ENCODE data around the gene ZNF750. TPM values are rescaled to one million over a fixed set of nuclear protein-coding genes. Genes with fewer than 3 reads are reported as not detected.

Gene ZNF750
- total RNA-seq, 2 donors from 2014 or later = not detected

- H3K4me1 ChIP-seq = peaks cover 0 to 30% of the 10 kb centered on the region in 2 donors
- no peak overlapping the region for H3K4me3 ChIP-seq
- no peaks in the 10 kb centered on the region for H3K9me3 ChIP-seq
- H3K27ac ChIP-seq = no peak overlapping the region
- no peaks in the 10 kb centered on the region for H3K27me3 ChIP-seq
- H3K36me3 ChIP-seq = no peaks in the 10 kb centered on the region
- no peak for DNase-seq (ENCODE audit: low spot score)
- TF ChIP-seq CTCF (IDR thresholded peaks at IDR 0.05) = no peak
Measured at GRCh38 chr17:82797061-82797460, 42.8 kb downstream of the ZNF750 start.

DNA sequence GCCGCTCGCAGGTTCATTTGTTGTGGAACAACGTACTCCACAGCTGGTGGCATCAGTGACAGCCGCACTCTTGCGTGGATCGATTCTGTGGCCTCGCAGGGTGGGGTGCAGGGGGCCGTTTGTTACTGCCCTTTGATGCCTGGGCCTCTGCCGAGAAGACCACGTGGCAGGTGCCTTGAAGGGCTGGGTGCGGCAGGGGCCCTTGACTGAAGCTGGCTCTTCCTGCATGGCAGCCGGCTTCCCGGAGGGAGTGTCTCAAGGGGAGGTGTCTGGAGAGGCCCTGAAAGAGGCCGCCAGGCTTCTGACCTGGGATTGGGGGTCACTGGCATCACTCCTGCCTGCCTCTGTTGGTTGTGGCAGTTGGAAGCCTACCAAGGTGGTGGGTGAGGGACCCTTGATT is 44.2 kb downstream of the ZNF750 start:
- Histone ChIP-seq H3K27me3 (no peaks in the 10 kb centered on the region), H3K9me3 (no peaks in the 10 kb centered on the region), H3K4me3 (no peak overlapping the region), H3K4me1 (peaks cover 0 to 30% of the 10 kb centered on the region in 2 donors), H3K36me3 (no peaks in the 10 kb centered on the region), H3K27ac (no peak overlapping the region)
- no peak for TF ChIP-seq CTCF (IDR thresholded peaks at IDR 0.05)
- no peak for DNase-seq (ENCODE audit: low spot score)

DNA sequence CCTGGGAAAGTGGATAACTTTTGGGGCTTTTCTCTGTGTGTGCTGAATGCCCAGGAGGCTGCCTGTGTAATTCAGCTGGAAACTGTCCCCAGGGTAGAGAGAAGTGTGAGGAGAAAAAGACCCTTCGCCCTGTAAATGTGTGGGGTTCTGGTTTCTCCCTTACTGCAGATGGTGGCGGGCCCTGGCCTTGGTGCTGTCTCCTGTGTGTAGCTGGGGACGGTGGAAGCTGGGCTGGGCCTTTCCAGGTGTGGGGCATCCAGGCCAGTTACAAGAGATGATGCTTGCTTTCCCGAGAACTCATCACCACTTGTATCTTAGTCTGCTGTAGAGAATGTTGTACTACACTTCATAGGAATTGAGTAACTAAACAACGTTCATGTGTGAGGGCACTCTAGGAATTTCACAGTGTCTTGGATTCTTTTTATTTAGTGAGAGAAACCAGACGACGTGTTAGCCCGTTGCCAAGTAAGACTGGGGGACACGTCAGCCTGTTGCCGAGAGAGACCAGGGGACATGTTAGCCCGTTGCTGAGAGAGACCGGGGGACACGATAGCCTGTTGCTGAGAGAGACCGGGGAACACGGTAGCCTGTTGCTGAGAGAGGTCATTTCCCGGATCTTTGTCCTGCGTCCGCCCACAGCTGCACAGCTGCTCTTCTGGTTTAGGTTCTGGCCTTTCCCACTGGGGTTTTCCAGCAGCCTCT is 44.9 kb downstream of the ZNF750 start:
- Histone ChIP-seq H3K4me1 (peaks cover 0 to 35% of the 10 kb centered on the region in 2 donors), H3K9me3 (no peaks in the 10 kb centered on the region), H3K27ac (peak overlapping the region in 1 of 2 donors; percentile 2), H3K27me3 (no peaks in the 10 kb centered on the region), H3K4me3 (no peak overlapping the region), H3K36me3 (no peaks in the 10 kb centered on the region)
- no peak for DNase-seq (ENCODE audit: low spot score)
- TF ChIP-seq CTCF (IDR thresholded peaks at IDR 0.05) = no peak

DNA sequence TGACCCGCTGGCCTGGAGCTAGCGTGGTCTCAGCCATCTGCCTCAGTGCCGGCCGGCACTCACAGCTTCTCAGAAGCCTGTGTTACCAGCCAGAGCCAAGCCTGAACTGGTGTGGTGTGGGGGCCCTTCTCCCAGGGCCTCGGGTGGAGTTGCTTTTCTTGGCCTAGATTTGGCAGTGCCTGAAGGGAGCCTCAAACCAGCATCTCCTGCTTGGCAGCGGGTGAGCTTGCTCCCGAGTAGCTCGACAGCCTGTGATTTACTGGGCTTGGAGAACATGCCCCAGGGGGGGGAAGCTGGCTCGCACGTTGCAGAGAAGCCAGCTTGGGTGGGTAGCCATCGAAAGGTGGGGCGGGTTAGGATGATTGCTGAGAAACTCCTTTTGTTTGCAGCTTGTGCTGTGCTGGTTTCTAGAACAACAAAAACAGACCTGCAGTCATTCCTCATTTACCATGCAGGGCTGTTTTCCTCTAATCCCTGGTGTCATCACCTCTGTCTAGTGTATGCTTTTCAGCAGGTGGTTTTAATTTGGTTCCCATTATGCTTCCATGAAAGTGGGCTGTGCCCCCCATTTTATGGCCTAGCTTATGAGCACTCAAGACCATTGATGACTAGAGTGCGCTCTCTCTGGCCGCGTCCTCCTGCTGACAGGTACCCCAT is 45.7 kb downstream of the ZNF750 start:
- H3K9me3 ChIP-seq = no peaks in the 10 kb centered on the region
- no peaks in the 10 kb centered on the region for H3K27me3 ChIP-seq
- DNase-seq (ENCODE audit: low spot score) = no peak
- no peak for TF ChIP-seq CTCF (IDR thresholded peaks at IDR 0.05)
- H3K4me3 ChIP-seq = no peak overlapping the region
- H3K36me3 ChIP-seq = no peaks in the 10 kb centered on the region
- no peak overlapping the region for H3K27ac ChIP-seq
- H3K4me1 ChIP-seq = peaks cover 0 to 41% of the 10 kb centered on the region in 2 donors

- Histone ChIP-seq H3K4me3 (no peak overlapping the region), H3K36me3 (no peaks in the 10 kb centered on the region)
Measured at GRCh38 chr17:82791532-82791931, 48.3 kb downstream of the ZNF750 start.

More at GRCh38 chr17:82791532-82791931, 48.3 kb downstream of the ZNF750 start:
- H3K9me3 ChIP-seq = no peaks in the 10 kb centered on the region
- no peak for TF ChIP-seq CTCF (IDR thresholded peaks at IDR 0.05)
- H3K27ac ChIP-seq = no peak overlapping the region
- H3K27me3 ChIP-seq = no peaks in the 10 kb centered on the region
- H3K4me1 ChIP-seq = peaks cover 0 to 41% of the 10 kb centered on the region in 2 donors
- DNase-seq (ENCODE audit: low spot score) = no peak
